Aorta (tissue), 5 donors: Measurements from ENCODE around the gene LRRC1. TPM values are rescaled to one million over a fixed set of nuclear protein-coding genes. Genes with fewer than 3 reads are reported as not detected.
"Not testable (repeated sequence)": the region's sequence is repeated elsewhere in the genome, so short reads cannot be mapped to it uniquely, and the experiment has no call there.

Source experiments
- ATAC-seq: fragments of 200-7000 bp; cut with Tn5 transposase; one replicate; pipeline ENCODE4 v1.9.1; 2022; ENCODE audit warnings: moderate library complexity; ENCODE audit not compliant: low FRiP score
- DNase-seq, 2 donors: peaks; one replicate each; pipeline ENCODE4 v3.0.0-alpha.2; 2020
- H3K27ac ChIP-seq, 2 donors: one replicate each; pipeline ENCODE4 v1.5.1; 2013; ENCODE audit warnings: low read length in 2 of 2, mild to moderate bottlenecking in 2 of 2, moderate library complexity in 2 of 2, control low read depth in 1 of 2, inconsistent platforms in 1 of 2, low read depth in 1 of 2
- H3K27me3 ChIP-seq, 2 donors: one replicate each; pipeline ENCODE4 v1.6.1; 2013; ENCODE audit warnings: control low read depth in 1 of 2, low read length in 1 of 2, mild to moderate bottlenecking in 1 of 2, moderate library complexity in 1 of 2; ENCODE audit not compliant: insufficient read depth in 2 of 2, control insufficient read depth in 1 of 2
- H3K36me3 ChIP-seq, 2 donors: one replicate each; pipeline ENCODE4 v1.6.1; 2013; ENCODE audit warnings: control low read depth in 1 of 2, low read length in 1 of 2, mild to moderate bottlenecking in 1 of 2; ENCODE audit not compliant: insufficient read depth in 2 of 2, control insufficient read depth in 1 of 2
- H3K4me1 ChIP-seq, 2 donors: one replicate each; pipeline ENCODE4 v1.6.1; 2013; ENCODE audit warnings: low read length in 2 of 2, control low read depth in 1 of 2, mild to moderate bottlenecking in 1 of 2, moderate library complexity in 1 of 2; ENCODE audit not compliant: insufficient read depth in 2 of 2, control insufficient read depth in 1 of 2
- H3K4me3 ChIP-seq, 2 donors: one replicate each; pipeline ENCODE4 v1.5.1; 2013; ENCODE audit warnings: low read length in 2 of 2, control low read depth in 1 of 2, mild to moderate bottlenecking in 1 of 2
- H3K9me3 ChIP-seq: one replicate; pipeline ENCODE4 v1.6.1; 2013; ENCODE audit warnings: mild to moderate bottlenecking, low read length; ENCODE audit not compliant: control insufficient read depth
- WGBS, 2 donors: extraction: QIAGEN DNeasy Blood & Tissue Kit; methylation state at CpG; one replicate each; pipeline ENCODE4 v1.1.7; 2013; 5-methylcytosine and 5-hydroxymethylcytosine counted together
- intact Hi-C, 2 donors: fragments of 100-400 bp; cut with DNase I; formaldehyde crosslinking; loops; one replicate each; pipeline versions ENCODE4 v1.14.2 to v1.15.0; 2022
- polyA plus RNA-seq, 2 donors: library from polyadenylated mRNA; stranded (reverse); fragments of 200-250 nt; gene quantifications; one replicate each; pipeline ENCODE4 v1.2.3, GENCODE V29; 2013
- total RNA-seq, 2 donors: library from RNA; stranded (reverse); fragmentation: NEBNext Ultra II Directional; extraction: Animal tissue kit (Norgen Biotek cat#: 25700); gene quantifications; one replicate each; pipeline ENCODE4 v1.2.1, GENCODE V29; 2021
- donor health status: healthy with polysubstance abuse.
- donor health status: Bipolar disorder and iron deficiency.
- donor health status: DM: no; HTN: no; CAD: no.
- donor health status: DM: no; HTN: no; CAD: no.
- donor health status: DM: yes; HTN: yes; CAD: no.

LRRC1 gene
- total and polyA plus RNA-seq, 4 donors, result 5.5 to 25.4 (median 15.8) TPM

- H3K27me3 ChIP-seq, DNase-seq, H3K4me3 ChIP-seq, intact Hi-C loops, H3K9me3 ChIP-seq, H3K36me3 ChIP-seq, ATAC-seq, H3K4me1 ChIP-seq, H3K27ac ChIP-seq: not testable (repeated sequence)
- 83 to 100% methylated on average over 1 to 2 of the region's 2 CpGs for WGBS, 2 donors
Observed at GRCh38 chr6:53776152-53776551, 18.7 kb upstream of the LRRC1 start.

- DNase-seq, H3K4me3 ChIP-seq, H3K9me3 ChIP-seq, H3K27me3 ChIP-seq, H3K36me3 ChIP-seq, H3K27ac ChIP-seq, ATAC-seq, intact Hi-C loops, H3K4me1 ChIP-seq: not testable (repeated sequence)
Observed at GRCh38 chr6:53784991-53785390, 9.8 kb upstream of the LRRC1 start.

GRCh38 chr6:53786832-53787231 is 8.0 kb upstream of the LRRC1 start:
- Histone ChIP-seq H3K4me3 (no peak overlapping the region), H3K36me3 (no peaks in the 10 kb centered on the region), H3K27me3 (no peaks in the 10 kb centered on the region), H3K27ac (no peak overlapping the region), H3K4me1 (no peaks in the 10 kb centered on the region), H3K9me3 (no peaks in the 10 kb centered on the region)
- WGBS, 2 donors, result 91 to 93% methylated on average over 1 of the region's 1 CpG
- no peak for ATAC-seq
- no peak for DNase-seq
- intact Hi-C loops, result no loop called here

GRCh38 chr6:53790886-53791285 is 3.9 kb upstream of the LRRC1 start:
- no peaks in the 10 kb centered on the region for H3K27me3 ChIP-seq
- no peak overlapping the region for H3K27ac ChIP-seq
- no peaks in the 10 kb centered on the region for H3K9me3 ChIP-seq
- DNase-seq, result no peak
- no peak for ATAC-seq
- H3K36me3 ChIP-seq, result no peaks in the 10 kb centered on the region
- intact Hi-C loops, result loop anchor here in 1 of 2 donors (10.0 kb wide), 2 partner anchors 104 to 246 kb away; partner anchors contain the start of gene GCLC
- no peak overlapping the region for H3K4me3 ChIP-seq
- no peaks in the 10 kb centered on the region for H3K4me1 ChIP-seq
- WGBS, 2 donors, result 60 to 65% methylated on average over 2 of the region's 2 CpGs

- intact Hi-C loops, result loop anchor here in 1 of 2 donors (10.0 kb wide), 2 partner anchors 103 to 247 kb away; partner anchors contain the start of gene GCLC
- Histone ChIP-seq H3K9me3 (no peaks in the 10 kb centered on the region), H3K4me1 (no peaks in the 10 kb centered on the region), H3K4me3 (no peak overlapping the region), H3K27me3 (no peaks in the 10 kb centered on the region), H3K27ac (no peak overlapping the region), H3K36me3 (no peaks in the 10 kb centered on the region)
- WGBS, 2 donors, result 42 to 46% methylated on average over 2 of the region's 2 CpGs
- no peak for ATAC-seq
- DNase-seq, result no peak
Observed at GRCh38 chr6:53792016-53792415, 2.8 kb upstream of the LRRC1 start.

GRCh38 chr6:53792973-53793317 is 1.9 kb upstream of the LRRC1 start:
- Histone ChIP-seq H3K9me3 (no peaks in the 10 kb centered on the region), H3K36me3 (no peaks in the 10 kb centered on the region), H3K4me3 (peak overlapping the region; percentile 50 to 80), H3K4me1 (no peaks in the 10 kb centered on the region), H3K27me3 (no peaks in the 10 kb centered on the region), H3K27ac (no peak overlapping the region)
- DNase-seq (no peak), ATAC-seq (no peak)
- intact Hi-C loops, result loop anchor here in 1 of 2 donors (10.0 kb wide), 2 partner anchors 102 to 248 kb away; partner anchors contain the start of gene GCLC
- 22% methylated on average over 3 of the region's 3 CpGs for WGBS, 2 donors

GRCh38 chr6:53793318-53794136 is 1.3 kb upstream of the LRRC1 start:
- Histone ChIP-seq H3K4me1 (no peaks in the 10 kb centered on the region), H3K4me3 (peak overlapping the region; percentile 50 to 80), H3K36me3 (no peaks in the 10 kb centered on the region), H3K27ac (no peak overlapping the region), H3K9me3 (no peaks in the 10 kb centered on the region), H3K27me3 (no peaks in the 10 kb centered on the region)
- ATAC-seq, result no peak
- peak in 1 of 2 donors; percentile 63 for DNase-seq
- 0 to 1% methylated on average over 25 of the region's 25 CpGs for WGBS, 2 donors
- intact Hi-C loops, result loop anchor here (1.0 to 10.0 kb wide), 3 partner anchors 101 to 249 kb away; partner anchors contain the start of gene GCLC (in 1 of the 2)

GRCh38 chr6:53794137-53794719 is 577 bp upstream of the LRRC1 start:
- peak overlapping the region; percentile 77 to 80 for H3K4me3 ChIP-seq
- 0% methylated on average over 27 of the region's 27 CpGs for WGBS, 2 donors
- intact Hi-C loops, result loop anchor here (1.0 to 10.0 kb wide), 3 partner anchors 101 to 249 kb away; partner anchors contain the start of gene GCLC (in 1 of the 2)

More at GRCh38 chr6:53794137-53794719, 577 bp upstream of the LRRC1 start:
- ATAC-seq (peak; percentile 92), DNase-seq (peak; percentile 72 to 88)
- Histone ChIP-seq H3K4me1 (no peaks in the 10 kb centered on the region), H3K27me3 (no peaks in the 10 kb centered on the region), H3K27ac (peak overlapping the region; percentile 6 to 70), H3K36me3 (no peaks in the 10 kb centered on the region), H3K9me3 (no peaks in the 10 kb centered on the region)
